HEK293 (cell line): ENCODE data around the gene SH2D7.

Experiments used
- KLF1 ChIP-seq: fragments of 450-650 bp; formaldehyde crosslinking; IDR thresholded peaks from 2 replicates; pipeline ENCODE4 v1.5.1; 2016; ENCODE audit warnings: missing biosample characterization, missing genetic modification characterization
- RBAK ChIP-seq: fragments of 450-650 bp; formaldehyde crosslinking; IDR thresholded peaks from 2 replicates; pipeline ENCODE4 v1.5.1; 2016; ENCODE audit warnings: missing biosample characterization, missing genetic modification characterization
- SALL2 ChIP-seq: fragments of 450-650 bp; formaldehyde crosslinking; IDR thresholded peaks from 2 replicates; pipeline ENCODE4 v1.5.0; 2017; ENCODE audit warnings: missing biosample characterization, mild to moderate bottlenecking, missing genetic modification characterization, borderline replicate concordance
- YY1 ChIP-seq: fragments of 450-650 bp; formaldehyde crosslinking; IDR thresholded peaks from 2 replicates; pipeline ENCODE4 v1.5.1; 2018; ENCODE audit warnings: missing biosample characterization, missing genetic modification characterization
- ZFHX2 ChIP-seq: fragments of 450-650 bp; formaldehyde crosslinking; conservative IDR thresholded peaks from 2 replicates; pipeline ENCODE4 v1.5.1; 2016; ENCODE audit warnings: missing biosample characterization, missing genetic modification characterization
- ZNF10 ChIP-seq: fragments of 450-650 bp; formaldehyde crosslinking; IDR thresholded peaks from 2 replicates; pipeline ENCODE4 v1.5.1; 2017; ENCODE audit warnings: missing biosample characterization, missing genetic modification characterization
- ZNF133 ChIP-seq: fragments of 450-650 bp; formaldehyde crosslinking; IDR thresholded peaks from 2 replicates; pipeline ENCODE4 v1.5.1; 2016; ENCODE audit warnings: missing biosample characterization, missing genetic modification characterization
- ZNF223 ChIP-seq: fragments of 450-650 bp; formaldehyde crosslinking; IDR thresholded peaks from 2 replicates; pipeline ENCODE4 v1.5.1; 2016; ENCODE audit warnings: missing biosample characterization, missing genetic modification characterization
- ZNF302 ChIP-seq: fragments of 450-650 bp; formaldehyde crosslinking; IDR thresholded peaks from 2 replicates; pipeline ENCODE4 v1.5.1; 2016; ENCODE audit warnings: missing biosample characterization, missing genetic modification characterization, low read depth
- ZNF341 ChIP-seq: fragments of 450-650 bp; formaldehyde crosslinking; IDR thresholded peaks from 2 replicates; pipeline ENCODE4; 2016; ENCODE audit warnings: low read depth, missing biosample characterization, missing genetic modification characterization
- ZNF529 ChIP-seq: fragments of 450-650 bp; formaldehyde crosslinking; IDR thresholded peaks from 2 replicates; pipeline ENCODE4 v1.5.1; 2017; ENCODE audit warnings: missing genetic modification characterization, missing biosample characterization; ENCODE audit not compliant: insufficient replicate concordance
- ZNF623 ChIP-seq: fragments of 450-650 bp; formaldehyde crosslinking; IDR thresholded peaks from 2 replicates; pipeline ENCODE4 v1.5.1; 2016; ENCODE audit warnings: missing biosample characterization, missing genetic modification characterization
- ZNF677 ChIP-seq: fragments of 450-650 bp; IDR thresholded peaks from 2 replicates; pipeline ENCODE4 v1.5.0; 2018; ENCODE audit warnings: missing biosample characterization, mild to moderate bottlenecking, missing genetic modification characterization, moderate library complexity
- TF ChIP-seq, protein P1 (sequence below): IDR thresholded peaks from 2 replicates; pipeline ENCODE4 v1.6.1; 2011; ENCODE audit warnings: mild to moderate bottlenecking, low read depth, low read length, borderline replicate concordance
- TF ChIP-seq, protein P2 (sequence below): fragments of 450-650 bp; formaldehyde crosslinking; IDR thresholded peaks from 2 replicates; pipeline ENCODE4 v1.5.1; 2016; ENCODE audit warnings: missing biosample characterization, missing genetic modification characterization
- TF ChIP-seq, protein P3 (sequence below): fragments of 450-650 bp; formaldehyde crosslinking; conservative IDR thresholded peaks from 2 replicates; pipeline ENCODE4 v1.5.1; 2016; ENCODE audit warnings: low read depth, missing biosample characterization, missing genetic modification characterization
- TF ChIP-seq, protein P4 (sequence below): fragments of 450-650 bp; formaldehyde crosslinking; IDR thresholded peaks from 2 replicates; pipeline ENCODE4 v1.5.1; 2016; ENCODE audit warnings: missing biosample characterization, missing genetic modification characterization
- TF ChIP-seq, protein P5 (sequence below): fragments of 450-650 bp; formaldehyde crosslinking; IDR thresholded peaks from 2 replicates; pipeline ENCODE4 v1.5.1; 2016; ENCODE audit warnings: missing biosample characterization, missing genetic modification characterization
- TF ChIP-seq, protein P6 (sequence below): fragments of 450-650 bp; formaldehyde crosslinking; IDR thresholded peaks from 2 replicates; pipeline ENCODE4 v1.5.1; 2016; ENCODE audit warnings: missing biosample characterization, missing genetic modification characterization
- TF ChIP-seq, protein P7 (sequence below): fragments of 450-650 bp; formaldehyde crosslinking; IDR thresholded peaks from 2 replicates; pipeline ENCODE4 v1.5.1; 2016; ENCODE audit warnings: missing biosample characterization, missing genetic modification characterization
- TF ChIP-seq, protein P8 (sequence below): fragments of 450-650 bp; formaldehyde crosslinking; optimal IDR thresholded peaks from 2 replicates; pipeline ENCODE3; 2016; ENCODE audit warnings: missing biosample characterization, mild to moderate bottlenecking, missing genetic modification characterization

The SH2D7 gene

DNA sequence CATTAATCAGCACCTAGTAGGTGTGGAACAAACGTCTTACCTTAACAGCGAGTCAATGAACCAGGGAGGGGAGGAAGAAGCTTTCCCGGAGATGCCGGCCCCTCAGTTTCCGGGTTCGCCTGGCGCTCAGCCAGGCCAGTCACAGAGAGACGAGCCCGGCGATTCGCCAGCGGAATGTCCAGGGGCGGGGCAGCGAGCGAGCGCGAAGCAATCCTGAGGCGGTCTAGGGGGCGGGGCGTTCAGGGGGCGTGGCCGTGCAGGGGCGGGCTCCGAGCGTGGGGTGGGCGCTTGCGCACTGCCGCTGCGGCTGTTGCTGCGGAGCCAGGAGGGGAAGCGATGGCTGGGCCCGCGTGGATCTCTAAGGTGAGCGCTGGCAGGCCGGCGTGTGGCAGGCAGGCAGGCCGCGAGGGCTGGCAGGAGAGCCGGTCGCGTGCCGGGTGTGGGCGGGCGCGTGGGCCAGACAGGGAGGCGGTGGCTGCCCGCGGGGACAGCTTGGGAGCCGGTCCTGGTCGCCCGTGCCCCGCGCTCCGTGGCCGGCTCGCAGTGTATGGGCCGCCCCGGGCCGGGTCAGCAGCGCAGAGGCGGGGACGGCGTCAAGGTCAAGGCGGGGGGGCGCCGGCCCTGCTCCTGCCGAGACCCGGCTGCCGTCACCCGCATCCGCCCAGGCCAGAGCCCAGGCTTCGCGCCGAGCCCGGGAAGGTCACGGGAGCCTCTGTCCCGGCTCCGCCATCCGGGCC, 56.9 kb downstream of the SH2D7 start, which contains the start of gene IDH3A (continued):
- TF ChIP-seq, protein P1, sequence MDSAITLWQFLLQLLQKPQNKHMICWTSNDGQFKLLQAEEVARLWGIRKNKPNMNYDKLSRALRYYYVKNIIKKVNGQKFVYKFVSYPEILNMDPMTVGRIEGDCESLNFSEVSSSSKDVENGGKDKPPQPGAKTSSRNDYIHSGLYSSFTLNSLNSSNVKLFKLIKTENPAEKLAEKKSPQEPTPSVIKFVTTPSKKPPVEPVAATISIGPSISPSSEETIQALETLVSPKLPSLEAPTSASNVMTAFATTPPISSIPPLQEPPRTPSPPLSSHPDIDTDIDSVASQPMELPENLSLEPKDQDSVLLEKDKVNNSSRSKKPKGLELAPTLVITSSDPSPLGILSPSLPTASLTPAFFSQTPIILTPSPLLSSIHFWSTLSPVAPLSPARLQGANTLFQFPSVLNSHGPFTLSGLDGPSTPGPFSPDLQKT, result no peak
- TF ChIP-seq ZNF302 (tag by site-specific recombination), result no peak
- TF ChIP-seq, protein P2, sequence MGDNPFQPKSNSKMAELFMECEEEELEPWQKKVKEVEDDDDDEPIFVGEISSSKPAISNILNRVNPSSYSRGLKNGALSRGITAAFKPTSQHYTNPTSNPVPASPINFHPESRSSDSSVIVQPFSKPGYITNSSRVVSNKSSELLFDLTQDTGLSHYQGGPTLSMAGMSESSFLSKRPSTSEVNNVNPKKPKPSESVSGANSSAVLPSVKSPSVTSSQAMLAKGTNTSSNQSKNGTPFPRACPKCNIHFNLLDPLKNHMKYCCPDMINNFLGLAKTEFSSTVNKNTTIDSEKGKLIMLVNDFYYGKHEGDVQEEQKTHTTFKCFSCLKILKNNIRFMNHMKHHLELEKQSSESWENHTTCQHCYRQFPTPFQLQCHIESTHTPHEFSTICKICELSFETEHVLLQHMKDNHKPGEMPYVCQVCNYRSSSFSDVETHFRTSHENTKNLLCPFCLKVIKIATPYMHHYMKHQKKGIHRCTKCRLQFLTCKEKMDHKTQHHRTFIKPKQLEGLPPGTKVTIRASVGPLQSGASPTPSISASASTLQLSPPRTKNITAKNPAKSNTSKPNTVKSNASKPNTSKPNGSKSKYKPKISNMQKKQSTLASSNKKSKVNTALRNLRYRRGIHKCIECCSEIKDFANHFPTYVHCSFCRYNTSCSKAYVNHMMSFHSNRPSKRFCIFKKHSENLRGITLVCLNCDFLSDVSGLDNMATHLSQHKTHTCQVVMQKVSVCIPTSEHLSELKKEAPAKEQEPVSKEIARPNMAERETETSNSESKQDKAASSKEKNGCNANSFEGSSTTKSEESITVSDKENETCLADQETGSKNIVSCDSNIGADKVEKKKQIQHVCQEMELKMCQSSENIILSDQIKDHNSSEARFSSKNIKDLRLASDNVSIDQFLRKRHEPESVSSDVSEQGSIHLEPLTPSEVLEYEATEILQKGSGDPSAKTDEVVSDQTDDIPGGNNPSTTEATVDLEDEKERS, result no peak
- TF ChIP-seq ZNF623 (tag by site-specific recombination), result no peak
- peak; percentile 98 for TF ChIP-seq ZFHX2 (tag by site-specific recombination)
- TF ChIP-seq KLF1 (tag by site-specific recombination), result no peak
- peak; percentile 85 for TF ChIP-seq ZNF341
- TF ChIP-seq ZNF677 (tag by site-specific recombination), result peak; percentile 18; the same call in 1 of the 2 replicates
- no peak for TF ChIP-seq RBAK (tag by site-specific recombination)
- no peak for TF ChIP-seq ZNF529 (tag by site-specific recombination)
- no peak for TF ChIP-seq ZNF10 (tag by site-specific recombination)
- TF ChIP-seq SALL2 (tag by site-specific recombination), result no peak
- TF ChIP-seq ZNF133 (tag by site-specific recombination), result no peak
- TF ChIP-seq, protein P3, sequence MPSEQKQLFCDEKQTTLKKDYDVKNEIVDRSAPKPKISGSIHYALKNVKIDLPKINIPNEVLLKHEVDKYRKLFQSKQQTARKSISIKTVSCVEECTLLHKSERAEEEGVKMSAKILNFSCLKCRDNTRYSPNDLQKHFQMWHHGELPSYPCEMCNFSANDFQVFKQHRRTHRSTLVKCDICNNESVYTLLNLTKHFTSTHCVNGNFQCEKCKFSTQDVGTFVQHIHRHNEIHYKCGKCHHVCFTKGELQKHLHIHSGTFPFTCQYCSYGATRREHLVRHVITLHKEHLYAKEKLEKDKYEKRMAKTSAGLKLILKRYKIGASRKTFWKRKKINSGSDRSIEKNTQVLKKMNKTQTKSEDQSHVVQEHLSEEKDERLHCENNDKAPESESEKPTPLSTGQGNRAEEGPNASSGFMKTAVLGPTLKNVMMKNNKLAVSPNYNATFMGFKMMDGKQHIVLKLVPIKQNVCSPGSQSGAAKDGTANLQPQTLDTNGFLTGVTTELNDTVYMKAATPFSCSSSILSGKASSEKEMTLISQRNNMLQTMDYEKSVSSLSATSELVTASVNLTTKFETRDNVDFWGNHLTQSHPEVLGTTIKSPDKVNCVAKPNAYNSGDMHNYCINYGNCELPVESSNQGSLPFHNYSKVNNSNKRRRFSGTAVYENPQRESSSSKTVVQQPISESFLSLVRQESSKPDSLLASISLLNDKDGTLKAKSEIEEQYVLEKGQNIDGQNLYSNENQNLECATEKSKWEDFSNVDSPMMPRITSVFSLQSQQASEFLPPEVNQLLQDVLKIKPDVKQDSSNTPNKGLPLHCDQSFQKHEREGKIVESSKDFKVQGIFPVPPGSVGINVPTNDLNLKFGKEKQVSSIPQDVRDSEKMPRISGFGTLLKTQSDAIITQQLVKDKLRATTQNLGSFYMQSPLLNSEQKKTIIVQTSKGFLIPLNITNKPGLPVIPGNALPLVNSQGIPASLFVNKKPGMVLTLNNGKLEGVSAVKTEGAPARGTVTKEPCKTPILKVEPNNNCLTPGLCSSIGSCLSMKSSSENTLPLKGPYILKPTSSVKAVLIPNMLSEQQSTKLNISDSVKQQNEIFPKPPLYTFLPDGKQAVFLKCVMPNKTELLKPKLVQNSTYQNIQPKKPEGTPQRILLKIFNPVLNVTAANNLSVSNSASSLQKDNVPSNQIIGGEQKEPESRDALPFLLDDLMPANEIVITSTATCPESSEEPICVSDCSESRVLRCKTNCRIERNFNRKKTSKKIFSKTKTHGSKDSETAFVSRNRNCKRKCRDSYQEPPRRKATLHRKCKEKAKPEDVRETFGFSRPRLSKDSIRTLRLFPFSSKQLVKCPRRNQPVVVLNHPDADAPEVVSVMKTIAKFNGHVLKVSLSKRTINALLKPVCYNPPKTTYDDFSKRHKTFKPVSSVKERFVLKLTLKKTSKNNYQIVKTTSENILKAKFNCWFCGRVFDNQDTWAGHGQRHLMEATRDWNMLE, result peak; percentile 42; the same call in 1 of the 2 replicates
- TF ChIP-seq, protein P4, sequence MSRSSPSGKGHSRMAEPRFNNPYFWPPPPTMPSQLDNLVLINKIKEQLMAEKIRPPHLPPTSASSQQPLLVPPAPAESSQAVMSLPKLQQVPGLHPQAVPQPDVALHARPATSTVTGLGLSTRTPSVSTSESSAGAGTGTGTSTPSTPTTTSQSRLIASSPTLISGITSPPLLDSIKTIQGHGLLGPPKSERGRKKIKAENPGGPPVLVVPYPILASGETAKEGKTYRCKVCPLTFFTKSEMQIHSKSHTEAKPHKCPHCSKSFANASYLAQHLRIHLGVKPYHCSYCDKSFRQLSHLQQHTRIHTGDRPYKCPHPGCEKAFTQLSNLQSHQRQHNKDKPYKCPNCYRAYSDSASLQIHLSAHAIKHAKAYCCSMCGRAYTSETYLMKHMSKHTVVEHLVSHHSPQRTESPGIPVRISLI (tag by site-specific recombination), result no peak; the same call in 1 of the 2 replicates
- peak; percentile 30; the same call in 1 of the 2 replicates for TF ChIP-seq YY1
- TF ChIP-seq, protein P5, sequence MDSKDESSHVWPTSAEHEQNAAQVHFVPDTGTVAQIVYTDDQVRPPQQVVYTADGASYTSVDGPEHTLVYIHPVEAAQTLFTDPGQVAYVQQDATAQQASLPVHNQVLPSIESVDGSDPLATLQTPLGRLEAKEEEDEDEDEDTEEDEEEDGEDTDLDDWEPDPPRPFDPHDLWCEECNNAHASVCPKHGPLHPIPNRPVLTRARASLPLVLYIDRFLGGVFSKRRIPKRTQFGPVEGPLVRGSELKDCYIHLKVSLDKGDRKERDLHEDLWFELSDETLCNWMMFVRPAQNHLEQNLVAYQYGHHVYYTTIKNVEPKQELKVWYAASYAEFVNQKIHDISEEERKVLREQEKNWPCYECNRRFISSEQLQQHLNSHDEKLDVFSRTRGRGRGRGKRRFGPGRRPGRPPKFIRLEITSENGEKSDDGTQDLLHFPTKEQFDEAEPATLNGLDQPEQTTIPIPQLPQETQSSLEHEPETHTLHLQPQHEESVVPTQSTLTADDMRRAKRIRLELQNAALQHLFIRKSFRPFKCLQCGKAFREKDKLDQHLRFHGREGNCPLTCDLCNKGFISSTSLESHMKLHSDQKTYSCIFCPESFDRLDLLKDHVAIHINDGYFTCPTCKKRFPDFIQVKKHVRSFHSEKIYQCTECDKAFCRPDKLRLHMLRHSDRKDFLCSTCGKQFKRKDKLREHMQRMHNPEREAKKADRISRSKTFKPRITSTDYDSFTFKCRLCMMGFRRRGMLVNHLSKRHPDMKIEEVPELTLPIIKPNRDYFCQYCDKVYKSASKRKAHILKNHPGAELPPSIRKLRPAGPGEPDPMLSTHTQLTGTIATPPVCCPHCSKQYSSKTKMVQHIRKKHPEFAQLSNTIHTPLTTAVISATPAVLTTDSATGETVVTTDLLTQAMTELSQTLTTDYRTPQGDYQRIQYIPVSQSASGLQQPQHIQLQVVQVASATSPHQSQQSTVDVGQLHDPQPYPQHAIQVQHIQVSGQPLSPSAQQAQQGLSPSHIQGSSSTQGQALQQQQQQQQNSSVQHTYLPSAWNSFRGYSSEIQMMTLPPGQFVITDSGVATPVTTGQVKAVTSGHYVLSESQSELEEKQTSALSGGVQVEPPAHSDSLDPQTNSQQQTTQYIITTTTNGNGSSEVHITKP, result no peak
- TF ChIP-seq, protein P6, sequence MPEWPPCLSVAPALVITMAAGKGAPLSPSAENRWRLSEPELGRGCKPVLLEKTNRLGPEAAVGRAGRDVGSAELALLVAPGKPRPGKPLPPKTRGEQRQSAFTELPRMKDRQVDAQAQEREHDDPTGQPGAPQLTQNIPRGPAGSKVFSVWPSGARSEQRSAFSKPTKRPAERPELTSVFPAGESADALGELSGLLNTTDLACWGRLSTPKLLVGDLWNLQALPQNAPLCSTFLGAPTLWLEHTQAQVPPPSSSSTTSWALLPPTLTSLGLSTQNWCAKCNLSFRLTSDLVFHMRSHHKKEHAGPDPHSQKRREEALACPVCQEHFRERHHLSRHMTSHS (tag by site-specific recombination), result no peak
- TF ChIP-seq ZNF223 (tag by site-specific recombination), result no peak; the same call in 1 of the 2 replicates
- TF ChIP-seq, protein P7, sequence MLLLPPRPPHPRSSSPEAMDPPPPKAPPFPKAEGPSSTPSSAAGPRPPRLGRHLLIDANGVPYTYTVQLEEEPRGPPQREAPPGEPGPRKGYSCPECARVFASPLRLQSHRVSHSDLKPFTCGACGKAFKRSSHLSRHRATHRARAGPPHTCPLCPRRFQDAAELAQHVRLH, result no peak
- TF ChIP-seq, protein P8, sequence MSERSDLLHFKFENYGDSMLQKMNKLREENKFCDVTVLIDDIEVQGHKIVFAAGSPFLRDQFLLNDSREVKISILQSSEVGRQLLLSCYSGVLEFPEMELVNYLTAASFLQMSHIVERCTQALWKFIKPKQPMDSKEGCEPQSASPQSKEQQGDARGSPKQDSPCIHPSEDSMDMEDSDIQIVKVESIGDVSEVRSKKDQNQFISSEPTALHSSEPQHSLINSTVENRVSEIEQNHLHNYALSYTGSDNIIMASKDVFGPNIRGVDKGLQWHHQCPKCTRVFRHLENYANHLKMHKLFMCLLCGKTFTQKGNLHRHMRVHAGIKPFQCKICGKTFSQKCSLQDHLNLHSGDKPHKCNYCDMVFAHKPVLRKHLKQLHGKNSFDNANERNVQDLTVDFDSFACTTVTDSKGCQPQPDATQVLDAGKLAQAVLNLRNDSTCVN (tag by site-specific recombination), result peak; percentile 70
